ENCODE measurements around the gene SLC25A45.

DNA sequence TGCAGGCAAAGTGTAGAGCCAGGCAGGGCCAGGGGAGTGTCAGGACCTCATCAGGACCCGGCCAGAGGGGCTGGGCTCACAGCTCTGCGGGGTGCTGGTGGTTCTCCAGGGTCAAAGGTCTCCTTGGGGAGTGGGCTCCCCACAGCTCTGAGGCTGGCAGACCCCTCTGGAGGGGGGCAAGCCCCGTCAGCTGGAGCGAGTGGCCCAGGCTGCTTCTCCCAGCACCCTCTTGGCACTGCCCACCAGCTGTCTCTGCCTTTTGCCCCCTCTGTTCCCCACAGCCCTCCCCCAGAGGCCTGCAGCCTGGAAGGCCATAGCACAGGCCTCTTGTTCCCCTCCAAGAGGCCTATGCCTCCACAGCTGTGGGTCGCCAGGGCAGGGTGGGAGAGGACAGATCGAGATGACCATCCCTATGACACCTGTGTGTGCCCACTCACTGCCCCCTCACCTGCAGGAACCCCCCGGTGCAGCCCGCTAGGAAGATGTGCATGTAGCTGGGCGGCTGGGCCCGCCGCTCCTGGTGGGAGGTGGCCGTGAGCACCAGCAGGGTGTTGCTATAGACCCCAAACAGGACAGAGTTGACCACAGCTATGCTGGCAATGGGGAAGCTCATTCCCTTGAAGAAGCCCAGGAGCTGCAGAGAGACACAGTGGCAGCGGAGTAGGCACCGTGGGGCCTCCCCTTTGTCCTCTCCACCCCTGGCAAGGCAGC lies 3.4 kb downstream of the SLC25A45 start:
- TF ChIP-seq, protein P1, sequence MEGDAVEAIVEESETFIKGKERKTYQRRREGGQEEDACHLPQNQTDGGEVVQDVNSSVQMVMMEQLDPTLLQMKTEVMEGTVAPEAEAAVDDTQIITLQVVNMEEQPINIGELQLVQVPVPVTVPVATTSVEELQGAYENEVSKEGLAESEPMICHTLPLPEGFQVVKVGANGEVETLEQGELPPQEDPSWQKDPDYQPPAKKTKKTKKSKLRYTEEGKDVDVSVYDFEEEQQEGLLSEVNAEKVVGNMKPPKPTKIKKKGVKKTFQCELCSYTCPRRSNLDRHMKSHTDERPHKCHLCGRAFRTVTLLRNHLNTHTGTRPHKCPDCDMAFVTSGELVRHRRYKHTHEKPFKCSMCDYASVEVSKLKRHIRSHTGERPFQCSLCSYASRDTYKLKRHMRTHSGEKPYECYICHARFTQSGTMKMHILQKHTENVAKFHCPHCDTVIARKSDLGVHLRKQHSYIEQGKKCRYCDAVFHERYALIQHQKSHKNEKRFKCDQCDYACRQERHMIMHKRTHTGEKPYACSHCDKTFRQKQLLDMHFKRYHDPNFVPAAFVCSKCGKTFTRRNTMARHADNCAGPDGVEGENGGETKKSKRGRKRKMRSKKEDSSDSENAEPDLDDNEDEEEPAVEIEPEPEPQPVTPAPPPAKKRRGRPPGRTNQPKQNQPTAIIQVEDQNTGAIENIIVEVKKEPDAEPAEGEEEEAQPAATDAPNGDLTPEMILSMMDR (conservative IDR thresholded peaks at IDR 0.05; ENCODE audit: low read length), result no peak
- no peak for TF ChIP-seq EZH2phosphoT487 (IDR thresholded peaks at IDR 0.05; ENCODE audit: borderline replicate concordance)
